Choroid plexus epithelial cell (primary cell): Measurements from ENCODE around the gene OR10K2.

Experiments used
- DNase-seq: peaks from one replicate; pipeline ENCODE4 v3.0.0-alpha.2; 2010; ENCODE audit warnings: low read depth
- H3K4me3 ChIP-seq: 2 replicates; pipeline ENCODE4 v1.5.1; 2011; ENCODE audit warnings: low read depth, mild to moderate bottlenecking, control low read depth, low read length, moderate library complexity
- TF ChIP-seq, protein P1 (sequence below): conservative IDR thresholded peaks from 2 replicates; pipeline ENCODE4 v1.5.1; 2011; ENCODE audit warnings: low read depth, mild to moderate bottlenecking, control low read depth, inconsistent platforms, low read length, moderate library complexity

The OR10K2 gene

DNA sequence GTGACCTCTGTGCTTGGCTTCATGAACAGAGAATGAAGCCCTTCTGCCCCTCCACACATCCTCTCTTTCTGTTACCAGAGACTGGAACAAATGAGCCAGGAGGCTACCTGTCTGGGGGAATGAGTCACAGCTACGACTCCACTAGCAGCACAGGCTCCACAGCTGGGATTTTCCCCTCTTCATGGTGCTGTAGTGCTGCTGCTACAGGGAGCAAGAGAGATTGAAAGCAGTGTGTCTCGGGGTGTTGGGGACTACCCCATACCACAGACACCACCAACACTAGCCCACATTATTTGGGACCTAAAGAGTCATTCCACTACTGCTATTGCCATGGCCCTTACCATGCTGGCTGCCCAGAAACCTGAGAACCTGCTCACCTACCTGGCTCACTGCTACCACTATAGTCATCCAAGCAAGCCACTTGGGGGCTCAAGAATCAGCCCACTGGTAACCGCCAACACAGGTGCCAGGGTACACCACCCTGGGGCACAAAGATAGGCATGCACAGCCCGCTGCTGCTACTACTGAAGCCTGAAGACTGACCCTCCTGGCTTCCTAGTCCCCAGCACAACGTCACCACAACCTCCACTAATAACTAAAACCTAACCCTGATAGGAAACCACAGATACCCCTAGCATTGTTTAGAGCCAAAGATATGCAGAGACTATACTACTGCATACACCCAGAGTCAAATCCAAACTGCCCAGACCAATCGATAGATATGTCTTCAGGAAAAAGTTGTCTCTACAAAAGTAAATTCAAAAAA lies 54.7 kb downstream of the OR10K2 start:
- TF ChIP-seq, protein P1, sequence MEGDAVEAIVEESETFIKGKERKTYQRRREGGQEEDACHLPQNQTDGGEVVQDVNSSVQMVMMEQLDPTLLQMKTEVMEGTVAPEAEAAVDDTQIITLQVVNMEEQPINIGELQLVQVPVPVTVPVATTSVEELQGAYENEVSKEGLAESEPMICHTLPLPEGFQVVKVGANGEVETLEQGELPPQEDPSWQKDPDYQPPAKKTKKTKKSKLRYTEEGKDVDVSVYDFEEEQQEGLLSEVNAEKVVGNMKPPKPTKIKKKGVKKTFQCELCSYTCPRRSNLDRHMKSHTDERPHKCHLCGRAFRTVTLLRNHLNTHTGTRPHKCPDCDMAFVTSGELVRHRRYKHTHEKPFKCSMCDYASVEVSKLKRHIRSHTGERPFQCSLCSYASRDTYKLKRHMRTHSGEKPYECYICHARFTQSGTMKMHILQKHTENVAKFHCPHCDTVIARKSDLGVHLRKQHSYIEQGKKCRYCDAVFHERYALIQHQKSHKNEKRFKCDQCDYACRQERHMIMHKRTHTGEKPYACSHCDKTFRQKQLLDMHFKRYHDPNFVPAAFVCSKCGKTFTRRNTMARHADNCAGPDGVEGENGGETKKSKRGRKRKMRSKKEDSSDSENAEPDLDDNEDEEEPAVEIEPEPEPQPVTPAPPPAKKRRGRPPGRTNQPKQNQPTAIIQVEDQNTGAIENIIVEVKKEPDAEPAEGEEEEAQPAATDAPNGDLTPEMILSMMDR, result no peak
- DNase-seq, result no peak
- H3K4me3 ChIP-seq, result no peak overlapping the region
